ENCODE results near the gene BRIP1. TPM values are rescaled to one million over a fixed set of nuclear protein-coding genes. Genes with fewer than 3 reads are reported as not detected.

The BRIP1 gene
- total RNA-seq, 1 donor from 2014 or later: not detected

- TF ChIP-seq CTCF (IDR thresholded peaks at IDR 0.05): no peak
- Histone ChIP-seq H3K36me3 (no peaks in the 10 kb centered on the region), H3K4me1 (no peaks in the 10 kb centered on the region), H3K27me3 (no peaks in the 10 kb centered on the region), H3K9me3 (no peaks in the 10 kb centered on the region), H3K4me3 (no peak overlapping the region), H3K27ac (no peak overlapping the region)
- intact Hi-C loops (cut with DNase I): no loop called here
- DNase-seq (ENCODE audit: low spot score in 2 of 2): no peak
Observed at GRCh38 chr17:61809816-61810392, 53.4 kb downstream of the BRIP1 start.

GRCh38 chr17:61808442-61808841, 54.9 kb downstream of the BRIP1 start:
- Histone ChIP-seq H3K4me1 (no peaks in the 10 kb centered on the region), H3K27me3 (no peaks in the 10 kb centered on the region), H3K4me3 (no peak overlapping the region), H3K27ac (no peak overlapping the region), H3K36me3 (no peaks in the 10 kb centered on the region), H3K9me3 (no peaks in the 10 kb centered on the region)
- intact Hi-C loops (cut with DNase I): no loop called here
- no peak for TF ChIP-seq CTCF (IDR thresholded peaks at IDR 0.05)
- no peak for DNase-seq (ENCODE audit: low spot score in 2 of 2)

GRCh38 chr17:61806936-61807335, 56.4 kb downstream of the BRIP1 start:
- no peaks in the 10 kb centered on the region for H3K36me3 ChIP-seq
- H3K4me1 ChIP-seq: no peaks in the 10 kb centered on the region
- no peak overlapping the region for H3K4me3 ChIP-seq
- no peaks in the 10 kb centered on the region for H3K9me3 ChIP-seq
- TF ChIP-seq CTCF (IDR thresholded peaks at IDR 0.05): no peak
- DNase-seq (ENCODE audit: low spot score in 2 of 2): no peak
- intact Hi-C loops (cut with DNase I): no loop called here
- H3K27ac ChIP-seq: no peak overlapping the region
- H3K27me3 ChIP-seq: no peaks in the 10 kb centered on the region

- Histone ChIP-seq H3K4me3 (no peak overlapping the region), H3K27ac (no peak overlapping the region), H3K4me1 (no peaks in the 10 kb centered on the region), H3K36me3 (no peaks in the 10 kb centered on the region), H3K9me3 (no peaks in the 10 kb centered on the region), H3K27me3 (no peaks in the 10 kb centered on the region)
- TF ChIP-seq CTCF (IDR thresholded peaks at IDR 0.05): no peak
- no peak for DNase-seq (ENCODE audit: low spot score in 2 of 2)
- intact Hi-C loops (cut with DNase I): no loop called here
Observed at GRCh38 chr17:61806081-61806828, 57.1 kb downstream of the BRIP1 start.

GRCh38 chr17:61805399-61805798, 57.9 kb downstream of the BRIP1 start:
- no peak for TF ChIP-seq CTCF (IDR thresholded peaks at IDR 0.05)
- Histone ChIP-seq H3K4me1 (no peaks in the 10 kb centered on the region), H3K27me3 (no peaks in the 10 kb centered on the region), H3K36me3 (no peaks in the 10 kb centered on the region), H3K9me3 (no peaks in the 10 kb centered on the region), H3K27ac (no peak overlapping the region), H3K4me3 (no peak overlapping the region)
- intact Hi-C loops (cut with DNase I): no loop called here
- DNase-seq (ENCODE audit: low spot score in 2 of 2): no peak
